Right renal cortex interstitium (tissue), 3 donors: ENCODE data around the gene ATOX1. TPM values are rescaled to one million over a fixed set of nuclear protein-coding genes. Genes with fewer than 3 reads are reported as not detected.
A peak's percentile ranks its signal among the peaks of the same experiment; 100 is the strongest.
"Not testable (repeated sequence)": the region's sequence is repeated elsewhere in the genome, so short reads cannot be mapped to it uniquely, and the experiment has no call there.

Source experiments
- DNase-seq, 3 donors: peaks; one replicate each; pipeline ENCODE4 v3.0.0-alpha.2; 2013; ENCODE audit warnings: low read depth in 3 of 3, low spot score in 2 of 3
- polyA plus RNA-seq, 3 donors: library from polyadenylated mRNA; unstranded; fragments of 120-200 nt; gene quantifications; one replicate each; pipeline ENCODE4 v1.2.1, GENCODE V29; 2013; ENCODE audit not compliant: insufficient read length in 3 of 3

ATOX1 gene
- polyA plus RNA-seq, 3 donors = 110 to 116 (median 112) TPM

GRCh38 chr5:151700296-151700695 is 58.1 kb downstream of the ATOX1 start:
- no peak for DNase-seq

DNA sequence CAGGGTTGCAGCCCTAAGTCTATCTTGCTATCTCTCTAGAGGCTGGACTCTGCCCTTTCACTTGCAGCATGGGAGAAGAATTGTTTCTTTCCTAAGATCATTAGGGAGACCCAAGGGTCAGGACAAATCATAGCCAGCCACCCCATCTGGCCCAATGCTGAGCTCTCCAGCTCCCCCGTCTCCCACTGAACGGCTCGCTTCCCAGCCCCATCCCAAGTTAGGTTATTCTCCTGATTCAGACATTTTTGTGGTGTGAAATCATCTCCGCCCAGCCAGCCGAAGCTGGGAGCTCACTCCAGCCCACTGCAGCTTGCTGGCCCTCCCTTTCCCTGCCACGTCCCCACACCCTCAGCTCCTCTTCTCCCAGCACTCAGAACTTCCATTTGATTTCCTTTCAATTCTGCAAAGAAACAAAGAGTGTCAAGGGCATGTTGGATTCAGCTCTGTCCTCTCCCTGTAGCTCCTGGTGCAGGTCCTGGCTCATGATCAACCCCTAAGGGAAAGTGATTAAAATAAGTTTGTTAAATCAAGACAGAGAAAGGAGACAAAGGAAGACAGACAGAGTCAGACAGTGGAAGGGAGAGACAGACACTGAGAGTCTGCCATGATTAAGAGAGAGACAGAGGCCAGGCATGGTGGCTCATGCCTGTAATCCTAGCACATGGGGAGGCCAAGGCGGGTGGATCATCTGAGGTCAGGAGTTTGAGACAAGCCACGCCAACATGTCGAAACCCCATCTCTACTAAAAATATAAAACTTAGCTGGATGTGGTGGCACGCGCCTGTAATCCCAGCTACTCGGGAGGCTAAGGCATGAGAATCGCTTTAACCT is 59.1 kb downstream of the ATOX1 start:
- DNase-seq = peak in 1 of 3 donors; percentile 63

DNA sequence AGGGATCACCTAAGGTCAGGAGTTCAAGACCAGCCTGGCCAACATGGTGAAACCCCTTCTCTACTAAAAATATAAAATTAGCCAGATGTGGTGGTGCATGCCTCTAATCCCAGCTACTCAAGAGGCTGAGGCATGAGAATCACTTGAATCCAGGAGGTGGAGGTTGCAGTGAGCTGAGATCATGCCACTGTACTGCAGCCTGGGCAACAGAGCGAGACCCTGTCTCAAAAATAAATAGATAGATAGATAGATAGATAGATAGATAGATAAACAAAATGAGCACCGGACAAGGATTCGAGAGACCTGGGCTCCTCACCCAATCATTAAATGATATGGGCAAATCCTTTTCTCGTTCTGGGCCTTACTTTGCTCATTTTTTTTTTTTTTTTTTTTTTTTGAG is 60.4 kb downstream of the ATOX1 start:
- DNase-seq = not testable (repeated sequence)

- no peak for DNase-seq
Measured at GRCh38 chr5:151697452-151697851, 61.0 kb downstream of the ATOX1 start.

- peak in 1 of 3 donors; percentile 64 for DNase-seq
Measured at GRCh38 chr5:151696470-151697061, 61.9 kb downstream of the ATOX1 start.

DNA sequence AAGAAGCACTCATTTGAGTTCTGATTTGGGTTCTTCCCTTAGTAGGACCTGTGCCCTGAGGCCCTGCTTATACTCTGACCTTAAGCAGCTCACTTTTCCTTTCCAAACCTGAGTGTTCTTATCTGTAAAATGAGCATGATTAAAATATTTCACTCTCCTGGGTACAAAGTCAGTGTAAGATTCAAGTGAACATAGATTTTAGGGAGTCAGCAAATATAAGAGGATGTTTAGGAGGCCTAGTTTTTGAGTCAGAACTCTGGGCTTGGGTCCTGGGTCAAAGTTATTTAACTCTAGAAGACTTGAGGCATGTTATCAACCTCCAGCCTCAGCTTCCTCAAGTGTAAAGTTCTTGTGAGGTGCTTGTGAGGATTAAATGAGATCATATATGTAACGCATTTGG is 63.0 kb downstream of the ATOX1 start:
- DNase-seq = no peak

GRCh38 chr5:151694035-151694485 is 64.4 kb downstream of the ATOX1 start:
- no peak for DNase-seq

Other genes with a start within 250 kb of the ATOX1 start
- gene FAT2, start 167.3 kb downstream of the ATOX1 start, polyA plus RNA-seq = 1 to 10 TPM; 4.6 to 9.4 (median 8.8) TPM
- 1,000 to 10,000 TPM; 2,321 to 2,599 (median 2,356) TPM for gene SPARC, start 71.7 kb downstream of the ATOX1 start, polyA plus RNA-seq
- gene G3BP1, start 13.3 kb upstream of the ATOX1 start, polyA plus RNA-seq = 100 to 1,000 TPM; 170 to 187 (median 185) TPM
- not detected for gene GLRA1, start 166.2 kb upstream of the ATOX1 start, polyA plus RNA-seq